Activated CD8-positive, alpha-beta memory T cell treated with anti-CD3 and anti-CD28 coated beads, Interleukin-2, amount 50 U/mL, for 48 hours (primary cell): Measurements from ENCODE around the gene EPB41L4B.
"Not testable (repeated sequence)": the region's sequence is repeated elsewhere in the genome, so short reads cannot be mapped to it uniquely, and the experiment has no call there.

Experiments used
- DNase-seq: peaks from one replicate; pipeline ENCODE4 v3.0.0-alpha.2; 2020

EPB41L4B gene

GRCh38 chr9:109320742-109321448, at the start of gene EPB41L4B:
Gene EPB41L4B, minus strand, starts transcription at chr9:109321059. Its CDS starts 613 bp downstream, at chr9:109320446.
- DNase-seq, result peak; percentile 96

DNA sequence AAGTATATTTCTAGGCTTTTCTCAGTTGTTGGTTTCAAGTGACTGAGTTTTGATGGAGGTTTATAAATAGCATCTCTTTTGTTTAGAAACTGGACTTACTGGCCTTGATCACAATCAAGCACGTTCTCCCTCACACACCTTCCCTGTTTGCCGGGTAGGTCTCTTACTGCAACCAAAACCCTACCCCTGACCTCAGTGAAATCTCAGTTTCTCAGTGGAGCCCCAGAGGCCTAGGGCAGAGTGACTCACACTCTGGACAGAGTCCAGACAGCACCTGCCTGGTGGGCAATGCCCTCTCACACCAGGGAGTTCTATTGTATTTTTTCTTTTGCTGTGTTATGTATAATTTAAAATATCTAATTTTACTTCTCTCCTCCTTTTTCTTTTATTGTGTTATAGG, 48.4 kb upstream of the EPB41L4B start:
- no peak for DNase-seq

DNA sequence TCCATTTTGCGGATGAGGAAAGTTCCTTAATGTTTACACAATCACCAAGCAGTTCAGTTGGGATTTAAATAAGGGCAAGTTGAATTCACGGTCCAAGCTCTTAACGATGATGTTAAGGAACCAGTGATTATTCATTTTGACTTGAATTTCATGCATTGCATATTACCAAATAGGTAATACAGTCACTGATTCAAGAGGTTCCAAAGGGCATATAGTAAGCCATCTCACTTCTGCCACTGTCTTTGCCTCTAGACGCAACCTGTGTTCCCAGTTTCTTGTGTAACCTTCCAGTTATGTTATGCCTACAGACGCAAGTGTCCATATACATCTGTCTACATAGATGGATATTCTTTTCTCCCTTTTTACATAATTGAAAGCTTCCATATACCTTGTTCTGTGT, 39.9 kb upstream of the EPB41L4B start:
- no peak for DNase-seq

DNA sequence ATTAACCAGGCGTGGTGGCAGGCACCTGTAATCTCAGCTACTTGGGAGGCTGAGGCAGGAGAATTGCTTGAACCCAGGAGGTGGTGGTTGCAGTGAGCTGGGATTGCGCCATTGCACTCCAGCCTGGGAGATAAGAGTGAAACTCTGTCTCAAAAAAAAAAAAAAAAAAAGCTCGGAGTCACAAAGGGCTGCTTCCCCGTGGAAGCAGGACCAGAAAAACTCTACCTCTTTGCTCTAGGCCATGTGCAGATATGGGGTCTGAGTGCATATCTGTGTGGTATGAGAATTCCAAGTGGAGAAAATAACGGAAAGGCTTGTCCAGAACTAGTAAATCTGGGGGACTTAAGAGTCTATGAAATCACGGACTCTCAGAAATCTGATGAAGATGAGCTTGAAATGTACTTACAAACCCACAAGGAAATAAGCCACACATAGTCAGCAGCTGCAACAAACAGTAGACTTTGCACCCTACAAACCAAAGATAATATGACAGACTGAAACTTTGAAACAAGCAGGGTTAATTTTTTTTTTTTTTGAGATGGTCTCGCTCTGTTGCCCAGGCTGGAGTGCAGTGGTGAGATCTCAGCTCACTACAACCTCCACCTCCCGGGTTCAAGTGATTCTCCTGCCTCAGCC, 38.2 kb upstream of the EPB41L4B start:
- not testable (repeated sequence) for DNase-seq

DNA sequence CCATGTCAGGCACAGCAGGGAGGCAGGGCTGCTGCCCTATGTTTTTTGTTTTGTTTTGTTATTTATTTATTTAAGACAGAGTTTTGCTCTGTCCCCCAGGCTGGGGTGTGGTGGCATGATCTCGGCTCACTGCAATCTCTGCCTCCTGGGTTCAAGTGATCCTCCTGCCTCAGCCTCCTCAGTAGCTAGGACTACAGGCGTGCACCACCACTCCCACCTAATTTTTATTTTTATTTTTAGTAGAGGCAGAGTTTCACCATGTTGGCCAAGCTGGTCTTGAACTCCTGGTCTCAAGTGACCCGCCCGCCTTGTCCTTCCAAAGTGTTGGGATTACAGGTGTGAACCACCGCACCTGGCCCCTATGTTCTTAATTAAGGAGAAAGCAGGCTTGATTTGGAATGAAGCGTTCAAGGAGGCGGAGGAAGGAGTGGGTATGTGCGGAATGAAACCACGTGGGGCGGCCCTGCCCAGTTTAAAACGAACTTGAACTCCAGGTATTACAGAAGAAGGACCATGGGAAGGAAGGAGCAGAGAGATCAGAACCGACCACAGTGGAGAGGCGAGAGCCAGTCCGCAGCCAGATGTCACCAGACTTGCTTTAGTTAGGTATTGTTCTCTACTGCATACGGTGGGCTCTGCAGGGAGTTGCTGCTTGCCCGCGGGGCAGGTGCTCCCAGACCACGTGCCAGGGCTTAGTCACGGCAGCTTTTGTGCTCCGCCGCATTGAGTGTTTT, 34.9 kb upstream of the EPB41L4B start:
- no peak for DNase-seq

DNA sequence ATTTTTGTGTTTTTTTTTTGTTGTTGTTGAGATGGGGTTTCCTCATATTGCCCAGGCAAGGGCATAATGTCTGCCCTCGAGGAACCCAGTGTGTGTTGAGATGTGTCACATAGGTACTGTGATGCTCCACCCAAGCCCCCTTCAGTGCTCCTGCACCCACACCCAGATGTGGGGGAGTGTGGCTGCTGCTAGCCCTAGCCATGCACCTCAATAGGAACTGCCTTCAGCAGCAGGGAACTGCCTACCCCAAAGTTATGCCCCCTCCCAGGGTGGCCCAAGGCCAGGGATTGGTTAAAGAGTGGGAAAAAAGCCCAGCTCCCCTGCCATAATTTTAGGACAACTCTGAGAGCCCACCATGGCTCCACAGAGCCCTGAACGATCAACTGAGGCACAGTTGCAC, 33.3 kb upstream of the EPB41L4B start:
- no peak for DNase-seq

DNA sequence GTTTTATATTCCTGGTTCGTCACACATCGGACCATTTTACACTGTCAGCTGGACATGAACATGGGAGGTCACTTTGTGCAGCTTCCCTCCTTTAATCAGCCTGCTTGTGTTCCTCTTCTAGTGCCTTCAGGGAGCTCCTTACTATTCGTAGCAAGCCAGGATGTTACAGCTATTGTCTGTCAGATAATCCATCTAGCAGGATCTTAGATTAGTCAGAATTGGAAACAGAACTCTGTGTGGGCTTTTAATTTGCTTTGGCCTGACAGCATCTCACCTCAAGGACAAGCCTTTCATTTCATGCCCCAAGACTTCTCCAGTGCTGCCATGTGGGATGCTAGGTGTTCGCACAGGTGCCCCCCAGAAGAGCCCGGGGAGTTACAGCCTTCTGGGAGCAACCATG, 30.2 kb upstream of the EPB41L4B start:
- DNase-seq, result no peak

- DNase-seq, result no peak
These were observed 28.6 kb upstream of the EPB41L4B start for GRCh38 chr9:109349421-109349846.

- no peak for DNase-seq
These were observed 26.0 kb upstream of the EPB41L4B start for GRCh38 chr9:109346904-109347303.

DNA sequence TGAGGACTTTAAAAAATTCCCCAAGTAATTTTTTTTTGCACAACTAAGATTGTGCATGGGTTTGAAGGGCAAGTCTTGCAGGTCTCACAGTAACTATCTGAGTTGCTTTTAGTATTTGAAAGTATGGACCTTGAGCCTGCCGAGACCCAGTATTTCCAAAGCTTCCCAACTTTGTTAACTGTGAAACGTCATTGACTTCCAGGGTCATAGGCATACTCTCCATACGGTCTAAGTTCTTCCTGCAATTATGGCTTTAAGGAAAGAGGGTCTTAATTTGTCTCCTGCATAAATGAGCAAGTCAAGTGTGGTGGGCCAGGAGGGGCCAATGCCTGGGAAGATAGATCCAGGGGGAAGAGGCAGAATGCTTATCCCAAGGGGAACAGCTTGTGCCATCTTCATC, 24.0 kb upstream of the EPB41L4B start:
- no peak for DNase-seq

DNA sequence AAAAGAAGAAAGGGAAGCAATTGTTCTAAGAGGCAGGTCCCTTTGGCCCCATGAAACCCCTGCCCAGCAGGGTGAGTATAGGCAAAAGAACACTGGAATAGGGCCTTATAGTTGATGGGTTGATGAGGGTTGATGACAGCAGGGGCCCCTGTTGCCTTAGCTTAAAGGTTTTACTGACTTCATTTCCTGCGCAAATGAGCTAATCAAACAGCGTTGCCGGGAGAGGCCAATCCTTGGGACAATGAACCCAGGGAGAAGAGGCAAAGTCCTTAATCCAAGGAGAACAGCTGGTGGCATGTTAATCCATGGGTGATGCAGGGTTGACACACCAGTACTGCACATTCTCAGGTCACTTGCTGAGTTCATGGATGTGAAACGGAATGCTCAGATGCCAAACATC, 22.0 kb upstream of the EPB41L4B start:
- no peak for DNase-seq

- no peak for DNase-seq
These were observed 20.7 kb upstream of the EPB41L4B start for GRCh38 chr9:109341561-109341960.

- DNase-seq, result not testable (repeated sequence)
These were observed 20.1 kb upstream of the EPB41L4B start for GRCh38 chr9:109340979-109341378.

DNA sequence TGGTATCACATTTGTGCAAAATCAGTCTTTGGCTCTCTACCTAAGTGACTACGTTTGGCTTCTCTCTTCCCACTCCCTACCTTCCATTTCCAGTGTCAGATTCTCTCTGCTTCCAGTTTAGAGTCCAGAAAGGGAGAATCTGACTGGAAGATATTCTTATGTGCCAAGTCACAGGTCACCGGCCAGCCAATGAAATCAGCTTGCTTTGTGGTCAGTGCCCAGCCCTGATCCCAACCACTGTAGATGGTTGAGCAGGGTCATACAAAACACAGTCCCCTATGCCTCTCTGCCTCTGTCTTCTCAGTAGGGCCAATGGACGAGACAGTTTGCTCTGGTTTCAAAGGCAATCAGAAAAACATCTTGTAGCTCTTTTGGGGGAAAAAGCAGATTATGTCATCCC, 15.6 kb upstream of the EPB41L4B start:
- DNase-seq, result no peak

DNA sequence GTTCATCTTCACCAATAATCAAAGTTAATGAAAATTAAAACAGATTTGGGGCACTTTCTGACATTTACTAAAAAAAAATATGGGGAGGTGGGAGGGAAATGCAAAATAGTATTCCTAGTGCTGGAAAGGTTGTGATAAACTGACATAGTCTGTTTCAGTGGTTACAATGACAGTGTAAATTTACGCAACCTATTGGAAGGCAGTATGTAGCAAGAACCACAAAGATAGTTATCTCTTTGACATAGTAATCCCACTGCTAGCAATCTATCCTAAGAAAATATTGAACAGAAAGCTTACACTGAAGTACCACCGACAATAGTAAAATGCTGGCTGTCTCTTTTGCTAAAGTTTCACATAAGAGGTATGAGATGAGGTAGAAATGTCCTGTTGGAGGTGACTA, 15.1 kb upstream of the EPB41L4B start:
- DNase-seq, result no peak

- DNase-seq, result no peak
These were observed 14.3 kb upstream of the EPB41L4B start for GRCh38 chr9:109335121-109335520.

GRCh38 chr9:109331353-109331752, 10.5 kb upstream of the EPB41L4B start:
- DNase-seq, result no peak

DNA sequence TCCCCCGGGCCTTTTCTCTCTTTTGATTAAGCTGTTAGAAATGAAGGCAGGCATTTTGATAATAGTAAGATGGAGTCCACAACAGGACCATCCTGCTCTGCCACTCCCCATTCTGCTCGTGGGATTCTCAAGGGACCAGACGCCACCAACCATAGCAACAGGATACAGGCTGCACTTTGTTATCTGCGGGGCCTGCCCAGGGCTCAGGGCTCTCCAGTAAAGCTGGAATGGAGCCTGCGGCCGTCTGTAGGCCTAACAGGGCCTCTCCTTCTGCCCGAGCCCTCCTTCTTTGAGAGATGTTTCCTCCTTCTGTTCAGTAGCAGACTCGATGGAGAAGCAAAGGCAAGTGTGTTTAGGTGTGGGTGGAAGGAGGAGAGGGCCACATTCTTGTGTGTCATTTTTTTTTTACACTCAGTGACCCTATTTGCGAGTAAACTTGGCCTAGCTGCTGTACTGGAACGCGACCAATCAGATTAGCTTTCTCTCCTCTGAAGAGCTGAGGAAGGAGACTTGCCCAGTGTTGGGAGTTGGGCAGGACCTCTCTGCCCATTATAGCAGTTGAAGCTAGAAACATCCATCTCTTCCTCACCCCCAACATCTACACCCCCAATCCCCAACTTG, 8.9 kb upstream of the EPB41L4B start:
- no peak for DNase-seq

- DNase-seq, result no peak
These were observed 8.2 kb upstream of the EPB41L4B start for GRCh38 chr9:109328978-109329637.

DNA sequence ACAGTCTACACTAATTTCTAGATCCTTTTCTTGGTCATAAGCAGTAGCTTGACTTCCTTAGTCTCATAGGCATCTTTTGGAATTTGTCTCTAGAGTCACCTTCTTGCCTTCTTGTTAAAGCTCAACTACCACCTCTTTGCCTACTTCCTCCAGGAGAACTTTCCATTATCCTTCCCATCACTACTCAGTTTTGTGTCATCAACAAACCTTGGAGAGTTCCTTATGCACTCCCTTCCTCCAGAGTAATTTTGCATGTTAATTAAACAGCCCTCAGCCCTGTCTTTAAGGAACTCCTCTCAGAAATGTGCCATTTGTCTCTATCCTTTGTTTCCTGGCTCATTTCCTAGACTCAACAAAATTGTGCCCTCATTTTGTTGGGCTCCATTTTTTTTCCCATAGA, 4.2 kb upstream of the EPB41L4B start:
- no peak for DNase-seq

- DNase-seq, result no peak
These were observed 2.9 kb upstream of the EPB41L4B start for GRCh38 chr9:109323771-109324170.

DNA sequence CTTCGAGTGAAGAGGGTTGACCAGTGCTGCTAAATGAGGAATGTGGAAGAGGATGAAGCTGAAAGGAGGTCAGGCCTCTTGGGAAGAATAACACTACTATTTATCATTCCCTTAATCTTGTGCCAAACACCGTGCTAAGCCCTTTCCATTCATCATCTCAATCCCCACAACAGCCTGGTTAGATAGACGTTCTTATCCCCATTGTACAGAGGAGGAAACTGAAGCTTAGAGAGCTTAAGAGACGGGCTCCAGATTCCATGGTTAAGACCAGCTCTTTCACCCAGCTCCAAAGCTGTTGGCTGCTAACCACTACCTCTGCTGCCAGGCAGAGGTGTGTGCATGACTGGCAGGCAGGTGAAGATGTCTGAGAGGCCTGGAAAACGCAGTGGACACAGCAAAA, 868 bp upstream of the EPB41L4B start:
- DNase-seq, result no peak

DNA sequence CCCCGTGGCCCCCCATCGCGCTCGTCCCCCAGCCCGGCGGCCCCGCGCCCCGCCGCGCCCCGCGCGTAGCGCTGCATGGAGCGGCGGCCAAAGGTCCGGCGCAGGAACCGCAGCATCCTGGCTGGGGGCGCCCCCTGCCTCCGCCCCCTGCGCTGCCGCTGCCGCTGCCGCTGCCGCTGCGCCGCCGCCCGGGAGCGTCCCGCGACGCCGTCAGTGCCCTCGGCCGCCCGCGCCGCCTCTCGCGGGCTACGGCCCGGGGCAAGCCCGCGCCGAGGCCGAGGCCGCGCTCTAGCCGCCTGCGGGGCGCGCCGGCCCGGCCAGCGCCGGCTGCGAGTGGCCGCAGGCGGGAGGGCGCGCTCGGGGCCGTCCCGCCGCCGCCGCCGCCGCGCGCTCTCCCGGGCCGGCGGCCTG, 523 bp downstream of the EPB41L4B start:
- peak; percentile 53 for DNase-seq
